ENCODE measurements around the gene EPHA6.

EPHA6 gene

GRCh38 chr3:96986241-96986640 lies 171.8 kb downstream of the EPHA6 start:
- Histone ChIP-seq H3K9me3 (ENCODE audit: low read depth, low read length) (no peaks in the 10 kb centered on the region), H3K27ac (no peak overlapping the region), H3K4me3 (no peak overlapping the region), H3K9ac (ENCODE audit: insufficient read length) (no peak overlapping the region), H3K36me3 (ENCODE audit: insufficient read depth, low read length) (no peaks in the 10 kb centered on the region)
- DNase-seq (ENCODE audit: low read depth, low spot score) = no peak
- TF ChIP-seq FOXP2 (optimal IDR thresholded peaks at IDR 0.05; ENCODE audit: control extremely low read depth, extremely low read length, insufficient read depth) = no peak
- no peak for TF ChIP-seq EZH2 (IDR thresholded peaks at IDR 0.05)
- TF ChIP-seq POLR2AphosphoS5 (IDR thresholded peaks at IDR 0.05; ENCODE audit: borderline replicate concordance, low read depth, low read length) = no peak

DNA sequence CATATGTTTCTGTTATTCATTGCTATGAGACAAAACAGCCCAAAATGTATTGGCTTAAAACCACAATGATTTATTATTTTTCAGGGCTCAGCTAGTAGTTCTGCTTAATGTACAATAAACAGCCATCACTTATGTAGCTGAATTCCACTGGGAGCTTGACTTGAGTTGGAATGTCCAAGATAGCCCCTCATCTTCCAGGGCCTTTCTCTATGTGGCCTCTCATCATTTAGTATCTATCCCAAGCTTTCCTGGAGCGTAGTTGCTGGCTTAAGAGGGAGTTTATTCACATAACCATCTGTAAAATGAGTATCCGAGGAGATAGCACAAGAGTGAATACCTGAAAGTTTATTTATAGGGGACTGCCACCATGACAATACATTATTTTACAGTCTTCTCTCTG lies 176.8 kb downstream of the EPHA6 start:
- Histone ChIP-seq H3K9me3 (ENCODE audit: low read depth, low read length) (no peaks in the 10 kb centered on the region), H3K4me3 (no peak overlapping the region), H3K27ac (no peak overlapping the region), H3K36me3 (ENCODE audit: insufficient read depth, low read length) (no peaks in the 10 kb centered on the region), H3K9ac (ENCODE audit: insufficient read length) (no peak overlapping the region)
- DNase-seq (ENCODE audit: low read depth, low spot score) = no peak
- TF ChIP-seq EZH2 (IDR thresholded peaks at IDR 0.05) (no peak), POLR2AphosphoS5 (IDR thresholded peaks at IDR 0.05; ENCODE audit: borderline replicate concordance, low read depth, low read length) (no peak), FOXP2 (optimal IDR thresholded peaks at IDR 0.05; ENCODE audit: control extremely low read depth, extremely low read length, insufficient read depth) (no peak)

DNA sequence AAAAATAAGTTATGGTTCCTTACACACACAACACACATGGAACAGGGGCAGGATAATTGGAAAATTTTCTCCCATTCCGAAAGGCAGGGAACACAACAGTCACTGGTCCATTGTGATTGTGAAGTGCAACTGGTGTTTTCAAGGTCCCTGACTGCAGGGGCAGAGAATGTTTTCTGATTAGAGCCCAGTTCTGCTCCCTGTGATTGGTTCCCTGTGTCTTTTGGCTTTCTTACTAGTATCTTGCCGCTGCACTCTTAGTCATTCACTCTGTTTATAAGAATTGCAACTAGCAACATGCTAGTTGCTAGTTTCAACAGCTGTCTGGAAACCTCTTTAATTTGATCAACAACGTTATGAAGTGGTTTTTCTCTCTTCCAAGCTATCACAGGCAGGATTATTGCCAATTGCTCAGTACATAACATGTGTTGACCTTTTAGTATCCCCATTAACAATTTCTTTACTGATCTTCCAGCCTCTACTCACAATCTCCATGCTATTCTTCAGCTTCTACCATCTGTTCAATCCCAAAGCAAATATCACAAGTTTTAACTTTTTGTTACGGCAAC lies 177.5 kb downstream of the EPHA6 start:
- H3K9ac ChIP-seq (ENCODE audit: insufficient read length) = no peak overlapping the region
- DNase-seq (ENCODE audit: low read depth, low spot score) = no peak
- TF ChIP-seq POLR2AphosphoS5 (IDR thresholded peaks at IDR 0.05; ENCODE audit: borderline replicate concordance, low read depth, low read length) (no peak), EZH2 (IDR thresholded peaks at IDR 0.05) (no peak), FOXP2 (optimal IDR thresholded peaks at IDR 0.05; ENCODE audit: control extremely low read depth, extremely low read length, insufficient read depth) (no peak)
- no peak overlapping the region for H3K27ac ChIP-seq
- no peaks in the 10 kb centered on the region for H3K9me3 ChIP-seq (ENCODE audit: low read depth, low read length)
- no peak overlapping the region for H3K4me3 ChIP-seq
- no peaks in the 10 kb centered on the region for H3K36me3 ChIP-seq (ENCODE audit: insufficient read depth, low read length)

DNA sequence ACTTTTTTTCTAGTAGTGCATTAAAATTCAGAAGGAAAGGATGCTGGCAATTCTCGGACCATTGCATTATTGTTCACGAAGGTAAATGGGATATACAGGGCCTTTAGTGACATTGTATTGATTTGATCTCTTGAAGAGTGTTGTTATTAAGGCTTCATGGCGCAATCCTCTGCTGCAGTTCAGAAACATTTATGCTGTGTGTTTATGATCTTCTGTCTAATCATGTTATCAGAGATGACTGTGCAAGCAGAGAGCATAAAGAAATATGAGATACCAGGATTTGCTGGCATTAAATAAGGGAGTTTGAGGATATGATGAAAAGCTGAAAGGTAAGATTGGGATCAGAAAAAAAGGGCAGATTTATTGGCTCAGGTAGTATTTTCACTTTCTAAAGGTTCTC lies 180.6 kb downstream of the EPHA6 start:
- Histone ChIP-seq H3K9me3 (ENCODE audit: low read depth, low read length) (no peaks in the 10 kb centered on the region), H3K27ac (no peak overlapping the region), H3K4me3 (no peak overlapping the region), H3K9ac (ENCODE audit: insufficient read length) (no peak overlapping the region), H3K36me3 (ENCODE audit: insufficient read depth, low read length) (no peaks in the 10 kb centered on the region)
- DNase-seq (ENCODE audit: low read depth, low spot score) = no peak
- no peak for TF ChIP-seq EZH2 (IDR thresholded peaks at IDR 0.05)
- TF ChIP-seq POLR2AphosphoS5 (IDR thresholded peaks at IDR 0.05; ENCODE audit: borderline replicate concordance, low read depth, low read length) = no peak
- no peak for TF ChIP-seq FOXP2 (optimal IDR thresholded peaks at IDR 0.05; ENCODE audit: control extremely low read depth, extremely low read length, insufficient read depth)

DNA sequence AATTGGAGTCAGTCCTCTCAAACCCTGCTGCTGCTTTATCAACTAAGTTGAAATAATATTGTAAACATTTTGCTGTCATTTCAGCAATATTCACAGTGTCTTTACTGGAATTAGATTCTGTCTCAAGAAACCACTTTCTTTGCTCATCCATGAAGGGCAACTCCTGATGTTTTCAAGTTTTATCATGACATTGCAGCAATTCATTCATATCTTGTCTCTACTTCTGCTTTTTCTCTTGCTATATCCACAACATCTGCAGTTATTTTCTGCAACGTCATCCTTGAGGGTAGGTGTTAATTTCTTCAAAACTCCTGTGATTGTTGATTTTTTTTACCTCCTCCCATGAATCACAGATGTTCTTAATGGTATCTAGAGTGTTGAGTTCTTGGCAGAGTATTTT lies 181.6 kb downstream of the EPHA6 start:
- H3K36me3 ChIP-seq (ENCODE audit: insufficient read depth, low read length) = no peaks in the 10 kb centered on the region
- TF ChIP-seq FOXP2 (optimal IDR thresholded peaks at IDR 0.05; ENCODE audit: control extremely low read depth, extremely low read length, insufficient read depth) (no peak), EZH2 (IDR thresholded peaks at IDR 0.05) (no peak), POLR2AphosphoS5 (IDR thresholded peaks at IDR 0.05; ENCODE audit: borderline replicate concordance, low read depth, low read length) (no peak)
- no peak overlapping the region for H3K4me3 ChIP-seq
- no peaks in the 10 kb centered on the region for H3K9me3 ChIP-seq (ENCODE audit: low read depth, low read length)
- H3K9ac ChIP-seq (ENCODE audit: insufficient read length) = no peak overlapping the region
- no peak for DNase-seq (ENCODE audit: low read depth, low spot score)
- no peak overlapping the region for H3K27ac ChIP-seq

GRCh38 chr3:97001611-97002010 lies 187.2 kb downstream of the EPHA6 start:
- Histone ChIP-seq H3K9ac (ENCODE audit: insufficient read length) (no peak overlapping the region), H3K27ac (no peak overlapping the region), H3K4me3 (no peak overlapping the region), H3K9me3 (ENCODE audit: low read depth, low read length) (no peaks in the 10 kb centered on the region), H3K36me3 (ENCODE audit: insufficient read depth, low read length) (no peaks in the 10 kb centered on the region)
- no peak for DNase-seq (ENCODE audit: low read depth, low spot score)
- no peak for TF ChIP-seq EZH2 (IDR thresholded peaks at IDR 0.05)
- TF ChIP-seq FOXP2 (optimal IDR thresholded peaks at IDR 0.05; ENCODE audit: control extremely low read depth, extremely low read length, insufficient read depth) = no peak
- no peak for TF ChIP-seq POLR2AphosphoS5 (IDR thresholded peaks at IDR 0.05; ENCODE audit: borderline replicate concordance, low read depth, low read length)

DNA sequence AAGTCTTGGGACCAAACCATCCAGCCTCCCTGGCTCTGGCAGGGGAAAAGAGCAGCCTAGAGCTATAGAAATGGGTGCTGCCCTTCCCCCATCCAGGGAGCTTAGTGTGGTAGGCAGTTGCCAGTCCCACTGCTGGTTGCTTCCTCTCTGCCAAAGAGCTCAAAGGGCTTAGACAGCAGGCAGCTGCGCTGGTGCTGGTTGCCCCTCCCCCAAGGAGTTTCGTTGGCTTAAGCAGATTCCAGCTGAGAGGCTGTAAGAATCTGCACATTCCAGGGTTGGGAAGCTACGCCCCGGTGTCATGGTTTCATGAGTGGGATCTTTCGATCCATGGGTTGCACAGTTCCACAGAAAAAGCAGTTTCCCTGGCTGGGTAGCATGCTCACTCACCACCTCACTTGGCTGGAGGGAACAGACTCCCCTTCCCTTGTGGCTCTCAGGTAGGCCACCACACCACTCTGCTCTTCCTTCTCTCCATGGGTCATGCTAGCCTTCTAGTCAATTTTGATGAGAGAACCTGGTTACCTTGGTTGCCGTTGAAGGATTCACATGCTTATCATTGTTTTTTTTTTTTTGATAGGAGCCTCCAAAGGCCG lies 195.1 kb downstream of the EPHA6 start:
- no peak for DNase-seq (ENCODE audit: low read depth, low spot score)
- H3K4me3 ChIP-seq = peak overlapping the region; percentile 45

DNA sequence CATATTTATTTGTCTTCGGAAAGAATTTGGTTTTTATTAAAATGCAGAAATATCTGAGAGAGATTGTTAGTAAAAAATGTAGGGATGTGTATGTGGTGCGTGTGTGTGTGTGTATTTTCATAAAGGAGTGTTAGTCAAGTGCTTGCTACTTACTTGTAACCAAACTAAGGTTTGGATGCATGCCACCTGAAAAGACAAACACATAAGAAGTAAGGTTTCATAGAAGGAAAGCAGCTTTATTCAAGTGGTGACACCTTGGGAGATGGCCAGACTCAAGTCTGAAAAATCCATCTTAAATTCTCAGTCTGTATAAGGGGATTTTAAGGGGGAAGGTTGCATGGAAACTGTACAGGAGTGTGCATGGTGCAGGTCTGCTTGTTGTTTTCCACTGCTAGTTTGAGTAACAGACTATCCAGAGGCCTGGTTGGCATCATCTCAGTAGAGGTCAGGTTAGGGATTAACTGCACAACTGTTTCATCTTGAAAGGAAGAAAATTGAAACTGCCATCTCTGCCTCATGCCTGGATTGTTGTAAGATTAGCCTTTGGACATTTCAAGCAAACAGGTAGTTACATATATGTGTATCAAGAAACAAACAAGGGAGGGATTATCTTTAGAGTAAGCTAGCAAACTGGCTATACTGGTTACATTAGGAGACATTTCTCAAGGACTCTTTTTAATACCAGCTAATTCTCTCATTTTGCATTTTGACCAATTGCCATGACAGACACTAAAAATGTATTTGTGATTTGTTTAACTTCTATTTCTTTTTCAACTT lies 196.7 kb downstream of the EPHA6 start:
- Histone ChIP-seq H3K4me3 (no peak overlapping the region), H3K36me3 (ENCODE audit: insufficient read depth, low read length) (no peaks in the 10 kb centered on the region), H3K9ac (ENCODE audit: insufficient read length) (no peak overlapping the region), H3K9me3 (ENCODE audit: low read depth, low read length) (no peaks in the 10 kb centered on the region), H3K27ac (no peak overlapping the region)
- DNase-seq (ENCODE audit: low read depth, low spot score) = no peak
- TF ChIP-seq EZH2 (IDR thresholded peaks at IDR 0.05) (no peak), POLR2AphosphoS5 (IDR thresholded peaks at IDR 0.05; ENCODE audit: borderline replicate concordance, low read depth, low read length) (no peak), FOXP2 (optimal IDR thresholded peaks at IDR 0.05; ENCODE audit: control extremely low read depth, extremely low read length, insufficient read depth) (no peak)

More for the DNA sequence above, 195.1 kb downstream of the EPHA6 start:
- Histone ChIP-seq H3K9me3 (ENCODE audit: low read depth, low read length) (no peaks in the 10 kb centered on the region), H3K36me3 (ENCODE audit: insufficient read depth, low read length) (no peaks in the 10 kb centered on the region), H3K9ac (ENCODE audit: insufficient read length) (no peak overlapping the region), H3K27ac (0 out of 2 replicates have a peak overlapping the region, but pooled peaks have one; percentile 19)
- TF ChIP-seq EZH2 (IDR thresholded peaks at IDR 0.05) (no peak), FOXP2 (optimal IDR thresholded peaks at IDR 0.05; ENCODE audit: control extremely low read depth, extremely low read length, insufficient read depth) (no peak), POLR2AphosphoS5 (IDR thresholded peaks at IDR 0.05; ENCODE audit: borderline replicate concordance, low read depth, low read length) (no peak)

All from SK-N-MC (cell line).